HUES6 (cell line): ENCODE measurements around the gene GLRX3.

Experiments
- H3K27ac ChIP-seq: 2 replicates; pipeline ENCODE4 v1.7.0; 2013; ENCODE audit warnings: low read depth, mild to moderate bottlenecking, low read length, inconsistent platforms
- H3K27me3 ChIP-seq: 2 replicates; pipeline ENCODE4 v1.6.1; 2013; ENCODE audit warnings: low read length; ENCODE audit not compliant: control insufficient read depth, insufficient read depth
- H3K36me3 ChIP-seq: 2 replicates; pipeline ENCODE4 v1.6.1; 2013; ENCODE audit warnings: low read length; ENCODE audit not compliant: control insufficient read depth, insufficient read depth
- H3K4me1 ChIP-seq: 2 replicates; pipeline ENCODE4 v1.6.1; 2013; ENCODE audit warnings: low read length; ENCODE audit not compliant: control insufficient read depth, insufficient read depth
- H3K4me3 ChIP-seq: 2 replicates; pipeline ENCODE4 v1.5.1; 2013; ENCODE audit warnings: low read depth, low read length
- H3K9ac ChIP-seq: one replicate; pipeline ENCODE4 v1.6.1; 2013; ENCODE audit warnings: mild to moderate bottlenecking, low read length
- H3K9me3 ChIP-seq: 2 replicates; pipeline ENCODE4 v1.6.1; 2013; ENCODE audit warnings: low read depth, low read length; ENCODE audit not compliant: control insufficient read depth, insufficient read depth

The GLRX3 gene

GRCh38 chr10:130222381-130222780, 86.2 kb downstream of the GLRX3 start:
- H3K4me1 ChIP-seq, result no peaks in the 10 kb centered on the region
- no peak overlapping the region for H3K9ac ChIP-seq
- H3K27ac ChIP-seq, result no peak overlapping the region
- no peaks in the 10 kb centered on the region for H3K27me3 ChIP-seq
- peaks cover 8% of the 10 kb centered on the region for H3K9me3 ChIP-seq
- H3K4me3 ChIP-seq, result no peak overlapping the region
- H3K36me3 ChIP-seq, result no peaks in the 10 kb centered on the region

GRCh38 chr10:130224228-130224627, 88.0 kb downstream of the GLRX3 start:
- Histone ChIP-seq H3K9ac (no peak overlapping the region), H3K27me3 (no peaks in the 10 kb centered on the region), H3K4me3 (no peak overlapping the region), H3K9me3 (peaks cover 21% of the 10 kb centered on the region), H3K36me3 (no peaks in the 10 kb centered on the region), H3K27ac (no peak overlapping the region), H3K4me1 (no peaks in the 10 kb centered on the region)

GRCh38 chr10:130226012-130226411, 89.8 kb downstream of the GLRX3 start:
- no peak overlapping the region for H3K4me3 ChIP-seq
- H3K9ac ChIP-seq, result no peak overlapping the region
- H3K27me3 ChIP-seq, result no peaks in the 10 kb centered on the region
- H3K27ac ChIP-seq, result no peak overlapping the region
- peaks cover 21% of the 10 kb centered on the region for H3K9me3 ChIP-seq
- no peaks in the 10 kb centered on the region for H3K4me1 ChIP-seq
- no peaks in the 10 kb centered on the region for H3K36me3 ChIP-seq

GRCh38 chr10:130227883-130228282, 91.7 kb downstream of the GLRX3 start:
- H3K36me3 ChIP-seq, result no peaks in the 10 kb centered on the region
- H3K27me3 ChIP-seq, result no peaks in the 10 kb centered on the region
- H3K4me3 ChIP-seq, result no peak overlapping the region
- H3K4me1 ChIP-seq, result no peaks in the 10 kb centered on the region
- no peak overlapping the region for H3K9ac ChIP-seq
- H3K9me3 ChIP-seq, result peaks cover 21% of the 10 kb centered on the region
- H3K27ac ChIP-seq, result no peak overlapping the region
